ENCODE data around the gene PDSS2.

The PDSS2 gene

DNA sequence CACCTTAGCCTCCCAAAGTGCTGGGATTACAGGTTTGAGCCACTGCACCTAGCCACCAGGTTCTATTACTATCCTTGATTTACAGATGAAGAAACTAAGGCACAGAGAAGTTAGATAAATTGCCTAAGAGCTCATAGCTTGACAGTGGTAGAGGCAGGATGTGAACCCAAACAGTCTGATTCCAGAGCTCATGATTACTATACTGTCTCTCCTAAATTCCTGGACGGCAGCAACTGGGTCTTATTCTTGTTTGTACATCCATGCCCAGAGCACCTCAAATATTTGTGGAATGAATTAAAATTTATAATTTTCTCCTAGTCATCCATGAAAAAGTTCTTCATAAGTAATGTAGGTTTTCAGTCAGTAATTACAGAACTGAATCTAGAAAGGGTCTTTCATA, 15.1 kb downstream of the PDSS2 start:
- TF ChIP-seq, protein P1, sequence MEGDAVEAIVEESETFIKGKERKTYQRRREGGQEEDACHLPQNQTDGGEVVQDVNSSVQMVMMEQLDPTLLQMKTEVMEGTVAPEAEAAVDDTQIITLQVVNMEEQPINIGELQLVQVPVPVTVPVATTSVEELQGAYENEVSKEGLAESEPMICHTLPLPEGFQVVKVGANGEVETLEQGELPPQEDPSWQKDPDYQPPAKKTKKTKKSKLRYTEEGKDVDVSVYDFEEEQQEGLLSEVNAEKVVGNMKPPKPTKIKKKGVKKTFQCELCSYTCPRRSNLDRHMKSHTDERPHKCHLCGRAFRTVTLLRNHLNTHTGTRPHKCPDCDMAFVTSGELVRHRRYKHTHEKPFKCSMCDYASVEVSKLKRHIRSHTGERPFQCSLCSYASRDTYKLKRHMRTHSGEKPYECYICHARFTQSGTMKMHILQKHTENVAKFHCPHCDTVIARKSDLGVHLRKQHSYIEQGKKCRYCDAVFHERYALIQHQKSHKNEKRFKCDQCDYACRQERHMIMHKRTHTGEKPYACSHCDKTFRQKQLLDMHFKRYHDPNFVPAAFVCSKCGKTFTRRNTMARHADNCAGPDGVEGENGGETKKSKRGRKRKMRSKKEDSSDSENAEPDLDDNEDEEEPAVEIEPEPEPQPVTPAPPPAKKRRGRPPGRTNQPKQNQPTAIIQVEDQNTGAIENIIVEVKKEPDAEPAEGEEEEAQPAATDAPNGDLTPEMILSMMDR (IDR thresholded peaks at IDR 0.05; ENCODE audit: low read depth, low read length) = no peak
- H3K4me3 ChIP-seq (replicated peaks in 1 of 2; ENCODE audit: low read depth in 2 of 2, low read length in 2 of 2) = no peak overlapping the region
- no peak for DNase-seq (ENCODE audit: low read depth in 2 of 2)

DNA sequence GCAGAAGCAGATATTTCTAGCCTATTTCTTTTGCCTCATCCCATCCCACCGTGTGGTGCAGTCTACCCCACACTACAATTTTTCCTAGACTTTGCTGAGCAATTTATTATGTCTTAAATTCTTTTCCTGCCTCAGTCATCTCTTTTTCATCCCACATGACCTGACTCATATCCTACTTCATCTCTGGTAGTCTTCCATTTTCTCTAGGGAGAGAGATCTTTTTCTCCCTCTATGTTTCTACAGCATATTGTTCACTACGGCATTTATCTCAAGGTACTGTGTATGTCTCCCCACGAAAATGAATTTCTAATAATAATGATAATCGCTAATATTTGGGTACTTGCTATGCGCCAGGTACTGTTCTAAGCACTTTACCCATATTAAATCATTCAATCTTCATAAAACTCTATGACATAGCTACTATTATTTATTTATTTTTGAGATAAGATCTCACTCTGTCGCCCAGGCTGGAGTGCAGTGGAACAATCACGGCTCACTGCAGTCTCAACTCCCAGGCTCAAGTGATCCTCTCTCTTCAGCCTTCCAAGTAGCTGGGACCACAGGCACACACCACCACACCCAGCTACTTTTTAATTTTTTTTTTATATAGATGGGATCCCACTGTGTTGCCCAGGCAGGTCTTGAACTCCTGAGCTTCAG, 15.6 kb downstream of the PDSS2 start:
- TF ChIP-seq, protein P1 (IDR thresholded peaks at IDR 0.05; ENCODE audit: low read depth, low read length) = no peak
- H3K4me3 ChIP-seq (replicated peaks in 1 of 2; ENCODE audit: low read depth in 2 of 2, low read length in 2 of 2) = no peak overlapping the region
- peak in 1 of 2 donors; percentile 64 for DNase-seq (ENCODE audit: low read depth in 2 of 2)

DNA sequence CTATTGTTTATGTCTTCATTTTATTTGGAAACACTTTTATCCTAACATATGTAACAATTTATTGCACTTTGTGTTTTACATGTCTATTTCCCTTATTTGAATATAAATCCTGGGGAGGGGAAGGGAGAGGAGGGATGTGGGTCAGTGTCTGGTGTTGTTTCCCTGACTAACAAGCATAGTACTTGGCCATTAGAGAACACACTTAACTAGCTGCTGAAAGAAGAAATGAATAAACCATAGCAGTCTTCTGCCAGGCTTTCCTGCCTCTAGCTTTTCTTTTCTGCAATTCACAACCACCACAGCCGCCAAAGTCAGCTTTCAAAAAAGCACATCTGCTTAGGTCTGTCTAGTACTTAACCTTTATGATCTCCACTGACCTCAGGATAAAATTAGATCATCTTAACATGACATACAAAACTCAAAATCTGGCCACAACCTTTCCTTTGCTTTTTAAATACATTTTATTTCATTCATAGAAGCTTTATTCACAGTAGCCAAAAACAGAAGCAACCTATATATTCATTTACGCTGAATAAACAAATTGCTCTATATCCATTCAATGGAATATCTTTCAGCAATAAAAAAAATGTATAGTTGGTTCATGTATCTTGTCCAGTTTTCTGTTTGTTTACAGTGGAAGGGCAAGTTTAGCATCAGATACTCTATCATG, 16.3 kb downstream of the PDSS2 start:
- TF ChIP-seq, protein P1 (IDR thresholded peaks at IDR 0.05; ENCODE audit: low read depth, low read length) = no peak

DNA sequence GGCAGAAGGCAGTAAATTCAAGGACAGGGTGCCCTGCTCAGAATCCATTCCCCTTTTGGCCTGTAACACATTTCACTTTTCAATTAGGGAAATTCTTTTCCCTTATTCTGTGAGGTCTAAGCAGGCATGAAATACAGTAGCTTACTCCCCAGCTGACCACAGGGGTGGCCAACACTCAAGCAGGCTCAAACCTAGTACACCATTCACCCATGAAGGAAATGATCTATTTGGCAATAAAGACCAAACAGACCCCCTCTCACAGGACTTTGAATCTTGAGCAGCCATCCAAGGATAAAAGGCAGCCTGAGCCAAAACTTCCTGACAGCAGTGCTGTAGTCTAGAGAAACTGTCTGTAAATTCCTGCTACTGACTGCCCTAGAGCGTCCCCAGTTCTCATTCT, 17.7 kb downstream of the PDSS2 start:
- TF ChIP-seq, protein P1 (IDR thresholded peaks at IDR 0.05; ENCODE audit: low read depth, low read length) = no peak
- H3K4me3 ChIP-seq (replicated peaks in 1 of 2; ENCODE audit: low read depth in 2 of 2, low read length in 2 of 2) = no peak overlapping the region
- DNase-seq (ENCODE audit: low read depth in 2 of 2) = no peak

More for the DNA sequence above, 16.3 kb downstream of the PDSS2 start:
- DNase-seq (ENCODE audit: low read depth in 2 of 2) = no peak
- H3K4me3 ChIP-seq (replicated peaks in 1 of 2; ENCODE audit: low read depth in 2 of 2, low read length in 2 of 2) = no peak overlapping the region

DNA sequence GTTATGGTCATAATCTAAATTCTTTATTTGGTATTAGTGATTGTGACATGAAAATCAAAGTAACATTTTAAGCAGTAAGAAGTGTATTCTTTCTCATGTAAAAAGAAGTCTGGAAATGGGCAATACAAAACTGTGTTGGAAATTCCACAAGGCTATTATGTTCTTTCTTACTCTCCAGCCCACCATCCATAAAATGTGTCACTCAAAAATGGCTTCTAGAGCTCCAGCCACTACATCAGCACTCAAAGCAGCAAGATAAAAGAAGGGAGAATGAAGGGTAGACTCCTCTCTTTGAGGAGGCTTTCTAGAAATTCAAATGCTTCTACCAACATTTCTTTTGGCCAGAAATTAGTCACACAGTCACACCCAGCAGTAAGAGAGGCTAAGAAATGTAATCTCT, 18.4 kb downstream of the PDSS2 start:
- TF ChIP-seq, protein P1 (IDR thresholded peaks at IDR 0.05; ENCODE audit: low read depth, low read length) = no peak
- no peak for DNase-seq (ENCODE audit: low read depth in 2 of 2)
- H3K4me3 ChIP-seq (replicated peaks in 1 of 2; ENCODE audit: low read depth in 2 of 2, low read length in 2 of 2) = no peak overlapping the region

DNA sequence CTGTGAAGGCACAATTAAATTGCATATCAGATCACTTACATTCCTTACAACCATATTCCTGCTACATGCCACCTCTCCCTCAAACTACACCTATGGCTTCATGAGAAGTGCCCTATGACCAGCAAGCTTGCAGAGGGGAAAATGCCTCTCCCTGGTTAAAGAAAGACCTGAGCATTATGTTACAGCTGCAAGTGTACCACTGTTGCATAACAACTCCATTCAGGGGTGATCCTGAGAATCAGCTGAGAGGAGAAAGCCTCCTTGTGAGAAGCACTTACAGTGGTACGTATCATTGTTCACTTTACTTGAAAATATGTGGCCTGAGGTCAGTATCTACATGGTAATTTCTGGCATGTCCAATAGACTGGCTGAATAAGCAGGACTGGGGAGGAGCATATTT, 20.0 kb downstream of the PDSS2 start:
- H3K4me3 ChIP-seq (replicated peaks in 1 of 2; ENCODE audit: low read depth in 2 of 2, low read length in 2 of 2) = no peak overlapping the region
- peak in 1 of 2 donors; percentile 34 for DNase-seq (ENCODE audit: low read depth in 2 of 2)
- TF ChIP-seq, protein P1 (IDR thresholded peaks at IDR 0.05; ENCODE audit: low read depth, low read length) = no peak
